ENCODE results near the gene TRIM8. TPM values are rescaled to one million over a fixed set of nuclear protein-coding genes. Genes with fewer than 3 reads are reported as not detected.

TRIM8 gene
- total RNA-seq, 1 experiment from 2014 or later, result 61.4 TPM

GRCh38 chr10:102595897-102596296 is 48.4 kb upstream of the TRIM8 start:
- Histone ChIP-seq H3K4me1 (ENCODE audit: insufficient read depth, low read length) (peaks cover 18% of the 10 kb centered on the region), H3K36me3 (ENCODE audit: low read depth, low read length) (no peaks in the 10 kb centered on the region), H3K9ac (ENCODE audit: low read length) (no peak overlapping the region), H3K4me3 (ENCODE audit: low read length) (no peak overlapping the region), H3K9me2 (replicated peaks; ENCODE audit: low read length) (no peaks in the 10 kb centered on the region), H4K20me1 (ENCODE audit: low read length) (no peaks in the 10 kb centered on the region), H3K27ac (ENCODE audit: low read length) (no peak overlapping the region), H3K79me2 (ENCODE audit: low read length) (no peaks in the 10 kb centered on the region), H3K27me3 (ENCODE audit: low read length) (no peaks in the 10 kb centered on the region), H3F3A (ENCODE audit: low read length, unreplicated experiment) (no peaks in the 10 kb centered on the region), H2AFZ (ENCODE audit: low read length) (no peak overlapping the region), H3K9me3 (ENCODE audit: low read length) (no peaks in the 10 kb centered on the region), H3K4me2 (ENCODE audit: low read length) (no peak overlapping the region)
- intact Hi-C loops (cut with micrococcal nuclease), result loop anchor here (10.0 kb wide), 1 partner anchor 49 kb away; the partner anchor contains the start of gene TRIM8
- ChIA-PET CTCF (no interaction called here), POLR2A (ENCODE audit: unreplicated experiment) (no interaction called here)
- ATAC-seq (no peak; the same call in 1 of the 2 replicates), DNase-seq (no peak)
- BruUV-seq (replicated peaks), result no TSS peak
- TF ChIP-seq CTCF (conservative IDR thresholded peaks at IDR 0.05; ENCODE audit: low read depth, low read length) (no peak), EZH2phosphoT487 (IDR thresholded peaks at IDR 0.05; ENCODE audit: borderline replicate concordance, low read length) (no peak), EZH2 (IDR thresholded peaks at IDR 0.05; ENCODE audit: low read length, unreplicated experiment) (no peak)

- DNase-seq, result peak; percentile 68
- no TSS peak for BruUV-seq (replicated peaks)
- ATAC-seq, result peak; percentile 83
- Histone ChIP-seq H4K20me1 (ENCODE audit: low read length) (no peaks in the 10 kb centered on the region), H3K9me3 (ENCODE audit: low read length) (no peaks in the 10 kb centered on the region), H3K4me2 (ENCODE audit: low read length) (no peak overlapping the region), H2AFZ (ENCODE audit: low read length) (no peak overlapping the region), H3K4me3 (ENCODE audit: low read length) (no peak overlapping the region), H3K79me2 (ENCODE audit: low read length) (no peaks in the 10 kb centered on the region), H3K27ac (ENCODE audit: low read length) (no peak overlapping the region), H3K36me3 (ENCODE audit: low read depth, low read length) (no peaks in the 10 kb centered on the region), H3K9me2 (replicated peaks; ENCODE audit: low read length) (no peaks in the 10 kb centered on the region), H3K27me3 (ENCODE audit: low read length) (no peaks in the 10 kb centered on the region), H3K4me1 (ENCODE audit: insufficient read depth, low read length) (peaks cover 18% of the 10 kb centered on the region), H3K9ac (ENCODE audit: low read length) (no peak overlapping the region), H3F3A (ENCODE audit: low read length, unreplicated experiment) (no peaks in the 10 kb centered on the region)
- ChIA-PET POLR2A (ENCODE audit: unreplicated experiment) (interaction anchor here (0.7 kb wide), 1 partner anchor 70 kb away, joined by 3 read pairs; no protein-coding TSS in a partner anchor), CTCF (interaction anchor here (0.6 kb wide), 1 partner anchor 87 kb away, joined by 3 read pairs; no protein-coding TSS in a partner anchor)
- intact Hi-C loops (cut with micrococcal nuclease), result loop anchor here (10.0 kb wide), 1 partner anchor 48 kb away; the partner anchor contains the start of gene TRIM8
- TF ChIP-seq EZH2phosphoT487 (IDR thresholded peaks at IDR 0.05; ENCODE audit: borderline replicate concordance, low read length) (no peak), CTCF (conservative IDR thresholded peaks at IDR 0.05; ENCODE audit: low read depth, low read length) (peak; percentile 78), EZH2 (IDR thresholded peaks at IDR 0.05; ENCODE audit: low read length, unreplicated experiment) (no peak)
Observed at GRCh38 chr10:102596506-102596971, 47.7 kb upstream of the TRIM8 start.

All from PC-3 (cell line).